ENCODE results near the gene IP6K3.

- no peak for TF ChIP-seq CTCF (IDR thresholded peaks at IDR 0.05)
- TF ChIP-seq POLR2A (IDR thresholded peaks at IDR 0.05) = no peak
Measured at GRCh38 chr6:33684428-33684896, 62.2 kb downstream of the IP6K3 start.
